ENCODE measurements around the gene LOXL1. TPM values are rescaled to one million over a fixed set of nuclear protein-coding genes. Genes with fewer than 3 reads are reported as not detected.
"Not testable (repeated sequence)": the region's sequence is repeated elsewhere in the genome, so short reads cannot be mapped to it uniquely, and the experiment has no call there.

LOXL1 gene
- total RNA-seq, 5 donors from 2014 or later (not counting 1 experiment from before 2014, with no cell fraction given) = 1.4 to 4.8 (median 1.6) TPM

GRCh38 chr15:73965758-73966113, 39.5 kb downstream of the LOXL1 start:
- DNase-seq (peak in 2 of 35 experiments; percentile 30 to 65), ATAC-seq (replicated peaks in 1 of 4) (peak; percentile 72 to 83 (median 78))
- H3K9me3 Mint-ChIP-seq = no peaks in the 10 kb centered on the region
- peak overlapping the region; percentile 32 to 80 (median 75) for H3K4me3 Mint-ChIP-seq
- H3K9me3 ChIP-seq = no peaks in the 10 kb centered on the region
- peaks cover 20 to 27% of the 10 kb centered on the region in 2 experiments for H3K4me1 ChIP-seq (ENCODE audit: control insufficient read depth in 1 of 2, extremely low read depth in 1 of 2, insufficient read depth in 2 of 2, low read length in 2 of 2)
- H3K27me3 ChIP-seq (replicated peaks in 1 of 2; ENCODE audit: control insufficient read depth in 2 of 2, extremely low read depth in 1 of 2, insufficient read depth in 2 of 2, low read length in 1 of 2) = no peaks in the 10 kb centered on the region
- no peaks in the 10 kb centered on the region for H3K27me3 Mint-ChIP-seq
- H3K36me3 Mint-ChIP-seq = no peaks in the 10 kb centered on the region
- CTCF ChIA-PET = interaction anchor here (0.6 to 1.5 kb wide), 9 partner anchors 8 to 92 kb away, joined by 3 to 12 read pairs (median 4); no protein-coding TSS in a partner anchor
- H3K4me1 Mint-ChIP-seq = peaks cover 27 to 31% (median 30%) of the 10 kb centered on the region in 3 donors
- WGBS (ENCODE audit: insufficient coverage) = 0% methylated on average over 1 of the region's 2 CpGs
- H3K36me3 ChIP-seq (ENCODE audit: control insufficient read depth in 2 of 2, extremely low read depth in 1 of 2, insufficient read depth in 1 of 2, low read length in 1 of 2) = no peaks in the 10 kb centered on the region
- POLR2A ChIA-PET = interaction anchor here in 1 of 2 donors (0.6 kb wide), 1 partner anchor 23 kb away, joined by 4 read pairs; no protein-coding TSS in a partner anchor
- H3K4me3 ChIP-seq (ENCODE audit: control insufficient read depth in 1 of 2, extremely low read depth in 1 of 2, low read length in 1 of 2) = peak overlapping the region in 1 of 2 donors; percentile 46
- peak overlapping the region; percentile 57 for H3K27ac ChIP-seq (ENCODE audit: low read length)
- H3K27ac Mint-ChIP-seq = peak overlapping the region; percentile 83 to 88

GRCh38 chr15:73968461-73968860, 42.2 kb downstream of the LOXL1 start:
- Mint-ChIP-seq H3K4me1 (peaks cover 35 to 37% (median 36%) of the 10 kb centered on the region in 3 donors), H3K36me3 (no peaks in the 10 kb centered on the region), H3K27me3 (no peaks in the 10 kb centered on the region), H3K4me3 (no peak overlapping the region), H3K27ac (peak overlapping the region; percentile 28 to 63), H3K9me3 (no peaks in the 10 kb centered on the region)
- ChIA-PET CTCF (interaction anchor here in 1 of 2 donors (0.6 to 1.0 kb wide), 3 partner anchors 17 to 40 kb away, joined by 3 to 4 read pairs (median 3); no protein-coding TSS in a partner anchor), POLR2A (no interaction called here)
- no peak for ATAC-seq (replicated peaks in 1 of 4)
- Histone ChIP-seq H3K4me3 (ENCODE audit: control insufficient read depth in 1 of 2, extremely low read depth in 1 of 2, low read length in 1 of 2) (no peak overlapping the region), H3K27ac (ENCODE audit: low read length) (no peak overlapping the region), H3K4me1 (ENCODE audit: control insufficient read depth in 1 of 2, extremely low read depth in 1 of 2, insufficient read depth in 2 of 2, low read length in 2 of 2) (peaks cover 20 to 35% of the 10 kb centered on the region in 2 experiments), H3K27me3 (replicated peaks in 1 of 2; ENCODE audit: control insufficient read depth in 2 of 2, extremely low read depth in 1 of 2, insufficient read depth in 2 of 2, low read length in 1 of 2) (peaks cover 0 to 5% of the 10 kb centered on the region in 2 experiments), H3K9me3 (no peaks in the 10 kb centered on the region), H3K36me3 (ENCODE audit: control insufficient read depth in 2 of 2, extremely low read depth in 1 of 2, insufficient read depth in 1 of 2, low read length in 1 of 2) (no peaks in the 10 kb centered on the region)
- DNase-seq = no peak
- no CpG with 5 or more reads among the region's 3 CpGs for WGBS (ENCODE audit: insufficient coverage)

DNA sequence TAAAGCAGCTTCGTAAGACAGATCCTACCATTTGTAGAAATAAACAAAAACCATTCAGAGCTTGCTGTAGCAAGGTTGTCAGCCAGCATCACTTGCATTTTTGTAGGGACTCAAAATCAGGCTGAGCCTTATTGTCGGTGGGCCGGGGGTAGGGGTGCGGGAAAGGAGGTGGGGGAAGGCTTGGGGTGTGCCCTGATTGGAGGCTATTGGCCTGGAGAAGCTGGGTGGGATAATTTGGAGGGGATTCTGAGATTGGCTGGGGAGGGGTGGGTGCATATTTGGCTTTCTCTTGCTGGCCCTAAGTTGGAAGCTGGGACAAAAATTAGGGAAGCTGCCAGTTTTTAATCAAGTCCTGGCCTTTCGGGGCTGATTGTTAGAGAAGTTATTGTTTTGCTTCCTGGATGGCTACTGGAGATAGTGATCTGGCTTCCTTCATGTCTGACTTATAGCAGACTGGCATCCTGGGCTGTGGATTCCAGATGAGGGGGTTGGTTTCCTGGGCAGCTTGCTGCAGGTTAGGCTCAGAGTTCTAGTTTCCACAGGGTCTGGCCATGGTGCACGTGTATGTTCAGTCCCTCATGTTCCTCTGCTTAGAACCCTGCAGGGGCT, 43.0 kb downstream of the LOXL1 start:
- 85% methylated on average over 5 of the region's 6 CpGs for WGBS (ENCODE audit: insufficient coverage)
- no peaks in the 10 kb centered on the region for H3K9me3 ChIP-seq
- H3K4me1 ChIP-seq (ENCODE audit: control insufficient read depth in 1 of 2, extremely low read depth in 1 of 2, insufficient read depth in 2 of 2, low read length in 2 of 2) = peaks cover 20 to 35% of the 10 kb centered on the region in 2 experiments
- no peak overlapping the region for H3K27ac Mint-ChIP-seq
- ChIA-PET POLR2A (no interaction called here), CTCF (interaction anchor here in 1 of 2 donors (0.6 to 1.0 kb wide), 3 partner anchors 17 to 41 kb away, joined by 3 to 4 read pairs (median 3); no protein-coding TSS in a partner anchor)
- DNase-seq = no peak
- H3K4me3 ChIP-seq (ENCODE audit: control insufficient read depth in 1 of 2, extremely low read depth in 1 of 2, low read length in 1 of 2) = no peak overlapping the region
- no peaks in the 10 kb centered on the region for H3K36me3 Mint-ChIP-seq
- H3K4me1 Mint-ChIP-seq = peaks cover 37 to 39% (median 38%) of the 10 kb centered on the region in 3 donors
- H3K27me3 Mint-ChIP-seq = peaks cover 0 to 2% of the 10 kb centered on the region in 2 donors
- no peak for ATAC-seq (replicated peaks in 1 of 4)
- H3K36me3 ChIP-seq (ENCODE audit: control insufficient read depth in 2 of 2, extremely low read depth in 1 of 2, insufficient read depth in 1 of 2, low read length in 1 of 2) = no peaks in the 10 kb centered on the region
- no peaks in the 10 kb centered on the region for H3K9me3 Mint-ChIP-seq
- H3K27ac ChIP-seq (ENCODE audit: low read length) = no peak overlapping the region
- H3K4me3 Mint-ChIP-seq = no peak overlapping the region
- peaks cover 0 to 6% of the 10 kb centered on the region in 2 experiments for H3K27me3 ChIP-seq (replicated peaks in 1 of 2; ENCODE audit: control insufficient read depth in 2 of 2, extremely low read depth in 1 of 2, insufficient read depth in 2 of 2, low read length in 1 of 2)

- Mint-ChIP-seq H3K4me1 (peaks cover 31 to 34% (median 34%) of the 10 kb centered on the region in 3 donors), H3K9me3 (no peaks in the 10 kb centered on the region), H3K27ac (peak overlapping the region in 1 of 2 donors; percentile 43), H3K36me3 (no peaks in the 10 kb centered on the region), H3K27me3 (peaks cover 4 to 20% of the 10 kb centered on the region in 2 donors), H3K4me3 (peak overlapping the region in 2 of 3 donors; percentile 17 to 43)
- DNase-seq (peak; percentile 53 to 87 (median 69)), ATAC-seq (replicated peaks in 1 of 4) (peak; percentile 82 to 85 (median 84))
- ChIA-PET CTCF (interaction anchor here (0.6 to 3.8 kb wide), 33 partner anchors 9 to 1069 kb away, joined by 3 to 19 read pairs (median 4); partner anchors contain the start of genes PML (in 2 of the 2) and STOML1 (in 1 of the 2)), POLR2A (interaction anchor here (0.5 to 0.7 kb wide), 2 partner anchors 17 to 23 kb away, joined by 4 to 5 read pairs; no protein-coding TSS in a partner anchor)
- peak overlapping the region in 1 of 2 donors; percentile 26 for H3K4me3 ChIP-seq (ENCODE audit: control insufficient read depth in 1 of 2, extremely low read depth in 1 of 2, low read length in 1 of 2)
- H3K36me3 ChIP-seq (ENCODE audit: control insufficient read depth in 2 of 2, extremely low read depth in 1 of 2, insufficient read depth in 1 of 2, low read length in 1 of 2) = no peaks in the 10 kb centered on the region
- H3K27ac ChIP-seq (ENCODE audit: low read length) = no peak overlapping the region
- H3K4me1 ChIP-seq (ENCODE audit: control insufficient read depth in 1 of 2, extremely low read depth in 1 of 2, insufficient read depth in 2 of 2, low read length in 2 of 2) = peaks cover 2 to 26% of the 10 kb centered on the region in 2 experiments
- 25% methylated on average over 20 of the region's 26 CpGs for WGBS (ENCODE audit: insufficient coverage)
- H3K9me3 ChIP-seq = no peaks in the 10 kb centered on the region
- H3K27me3 ChIP-seq (replicated peaks in 1 of 2; ENCODE audit: control insufficient read depth in 2 of 2, extremely low read depth in 1 of 2, insufficient read depth in 2 of 2, low read length in 1 of 2) = peaks cover 0 to 25% of the 10 kb centered on the region in 2 experiments
Observed at GRCh38 chr15:73972984-73973682, 46.9 kb downstream of the LOXL1 start.

GRCh38 chr15:73973683-73974200, 47.5 kb downstream of the LOXL1 start:
- Histone ChIP-seq H3K27me3 (replicated peaks in 1 of 2; ENCODE audit: control insufficient read depth in 2 of 2, extremely low read depth in 1 of 2, insufficient read depth in 2 of 2, low read length in 1 of 2) (peaks cover 0 to 29% of the 10 kb centered on the region in 2 experiments), H3K4me1 (ENCODE audit: control insufficient read depth in 1 of 2, extremely low read depth in 1 of 2, insufficient read depth in 2 of 2, low read length in 2 of 2) (peaks cover 2 to 26% of the 10 kb centered on the region in 2 experiments)
- not testable (repeated sequence) for H3K27ac ChIP-seq (ENCODE audit: low read length); H3K36me3 ChIP-seq (ENCODE audit: control insufficient read depth in 2 of 2, extremely low read depth in 1 of 2, insufficient read depth in 1 of 2, low read length in 1 of 2); DNase-seq; H3K9me3 ChIP-seq; H3K36me3 Mint-ChIP-seq; ATAC-seq (replicated peaks in 1 of 4); H3K27ac Mint-ChIP-seq; H3K4me3 ChIP-seq (ENCODE audit: control insufficient read depth in 1 of 2, extremely low read depth in 1 of 2, low read length in 1 of 2); H3K4me3 Mint-ChIP-seq; H3K9me3 Mint-ChIP-seq
- Mint-ChIP-seq H3K27me3 (peaks cover 4 to 20% of the 10 kb centered on the region in 2 donors), H3K4me1 (peaks cover 28 to 34% (median 30%) of the 10 kb centered on the region in 3 donors)
- CTCF ChIA-PET = interaction anchor here (0.6 to 3.8 kb wide), 13 partner anchors 8 to 1673 kb away, joined by 3 to 19 read pairs (median 5); partner anchors contain the start of gene PML (in 1 of the 2)
- WGBS (ENCODE audit: insufficient coverage) = 98% methylated on average over 39 of the region's 39 CpGs
- POLR2A ChIA-PET = interaction anchor here (0.6 kb wide), 2 partner anchors 19 to 54 kb away, joined by 3 to 4 read pairs; no protein-coding TSS in a partner anchor
